NCI-H510A treated with DMSO at 0.1 percent for 48 hours (cell line): ENCODE measurements around the gene NBEA.

Experiments
- DNase-seq: peaks from one replicate; lab custom pipeline; 2025; lab: John Stamatoyannopoulos, UW

NBEA gene

DNA sequence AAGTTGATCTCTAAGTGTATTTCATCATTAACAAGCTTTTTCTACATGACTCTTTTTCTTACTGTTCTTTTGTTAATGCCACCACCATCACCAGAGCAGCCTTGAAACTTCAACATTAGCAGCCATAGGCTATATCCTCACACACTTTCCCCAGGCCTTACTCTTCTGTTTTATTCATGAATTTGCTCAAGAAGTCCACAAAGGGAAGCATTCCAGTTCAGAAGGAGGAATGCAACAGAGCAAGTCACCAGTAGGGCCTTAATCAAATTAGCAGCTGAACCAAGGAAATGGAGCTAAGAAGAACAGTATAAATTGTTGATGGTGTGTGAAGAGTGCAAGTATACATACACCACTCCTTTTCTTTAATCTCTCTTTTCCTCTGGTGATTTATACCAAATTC lies 223.1 kb downstream of the NBEA start:
- no peak for DNase-seq

DNA sequence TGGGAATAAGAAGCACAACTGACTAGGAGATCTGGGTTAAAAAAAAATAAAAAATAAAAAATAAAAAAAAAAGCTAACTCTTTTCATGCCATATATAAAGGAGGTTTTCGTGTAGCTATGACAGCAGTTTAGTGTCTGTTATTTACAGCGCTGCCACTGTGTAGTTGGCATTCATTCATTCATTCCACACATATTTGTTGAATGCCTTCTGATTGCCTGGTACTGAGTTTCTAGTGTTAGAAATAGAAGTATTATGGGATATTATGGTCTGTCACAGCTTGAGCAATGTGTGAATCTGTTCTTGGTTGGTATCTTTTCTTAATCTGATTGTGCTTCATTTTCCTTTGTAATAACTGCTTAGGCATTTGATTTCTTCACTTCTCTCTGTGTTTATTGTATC lies 237.4 kb downstream of the NBEA start:
- DNase-seq = no peak

DNA sequence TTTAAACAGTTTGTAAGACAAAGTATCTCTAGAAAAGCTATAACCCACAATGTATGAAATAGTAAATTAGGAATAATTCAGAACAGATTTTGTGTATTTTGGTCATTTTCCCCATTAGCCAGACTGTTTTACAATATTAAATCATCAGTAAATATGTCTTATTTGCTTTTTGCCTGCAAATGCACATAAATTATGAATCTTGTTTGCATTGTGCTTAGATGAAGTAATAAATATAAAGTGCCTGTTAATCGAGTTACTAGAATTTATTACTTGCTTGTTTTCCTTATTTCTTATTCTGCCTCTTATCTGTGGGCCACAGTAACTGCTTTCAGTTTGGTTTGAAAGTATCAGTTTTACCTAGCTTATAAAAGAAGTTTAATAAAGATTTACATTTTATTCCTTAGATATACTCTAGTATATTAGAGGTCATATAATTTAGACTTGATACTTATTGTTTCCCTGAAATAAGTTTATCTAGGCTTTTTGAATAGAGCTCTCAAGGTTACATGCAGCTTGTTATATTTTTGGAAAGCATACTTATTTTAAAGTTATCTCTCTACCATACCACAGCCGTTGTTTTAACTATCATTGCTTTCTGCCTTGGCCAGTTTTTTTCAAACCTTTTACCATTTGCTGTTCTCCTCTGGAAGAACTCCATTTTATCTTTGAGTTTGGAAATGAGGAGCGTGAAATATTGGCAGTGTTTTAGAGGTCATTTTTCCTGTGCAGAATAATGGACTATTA lies 238.0 kb downstream of the NBEA start:
- DNase-seq = no peak

DNA sequence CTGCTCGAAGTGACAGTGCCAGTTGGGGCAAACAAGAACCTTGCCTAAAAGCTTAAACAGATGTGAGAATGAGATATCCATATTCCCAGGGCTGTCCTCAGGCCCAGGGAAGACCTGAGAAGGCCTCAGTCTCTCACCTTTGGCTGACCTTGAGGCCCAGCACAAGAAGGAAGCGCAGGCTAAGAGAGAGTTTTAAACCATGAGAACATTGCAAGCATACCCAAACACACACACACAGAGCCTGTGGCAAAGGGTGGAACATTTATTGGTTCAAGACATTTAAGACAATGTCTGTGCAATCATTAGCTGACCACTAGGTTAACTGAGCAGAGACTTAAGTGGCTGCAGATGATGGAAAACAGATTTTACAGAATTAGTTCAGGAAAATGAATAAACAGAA lies 248.2 kb downstream of the NBEA start:
- no peak for DNase-seq

DNA sequence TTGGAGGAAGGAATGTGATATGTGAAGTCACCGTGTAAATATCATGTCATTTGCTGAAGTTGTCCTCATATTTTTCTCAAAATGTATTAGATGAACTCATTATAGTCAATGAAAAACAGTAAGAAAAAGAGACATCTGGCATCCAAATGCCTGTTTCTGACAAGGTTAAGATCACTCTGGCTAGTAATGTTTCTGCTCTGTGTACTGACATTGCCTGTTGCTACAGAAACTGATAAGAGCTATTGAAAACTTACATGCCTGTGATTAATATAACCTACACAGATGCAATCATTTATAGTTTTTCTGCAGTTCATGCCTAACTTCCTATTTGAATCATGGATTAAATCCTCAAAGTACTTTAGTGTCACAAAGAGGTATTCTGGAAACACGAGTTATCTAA lies 249.8 kb downstream of the NBEA start:
- no peak for DNase-seq

DNA sequence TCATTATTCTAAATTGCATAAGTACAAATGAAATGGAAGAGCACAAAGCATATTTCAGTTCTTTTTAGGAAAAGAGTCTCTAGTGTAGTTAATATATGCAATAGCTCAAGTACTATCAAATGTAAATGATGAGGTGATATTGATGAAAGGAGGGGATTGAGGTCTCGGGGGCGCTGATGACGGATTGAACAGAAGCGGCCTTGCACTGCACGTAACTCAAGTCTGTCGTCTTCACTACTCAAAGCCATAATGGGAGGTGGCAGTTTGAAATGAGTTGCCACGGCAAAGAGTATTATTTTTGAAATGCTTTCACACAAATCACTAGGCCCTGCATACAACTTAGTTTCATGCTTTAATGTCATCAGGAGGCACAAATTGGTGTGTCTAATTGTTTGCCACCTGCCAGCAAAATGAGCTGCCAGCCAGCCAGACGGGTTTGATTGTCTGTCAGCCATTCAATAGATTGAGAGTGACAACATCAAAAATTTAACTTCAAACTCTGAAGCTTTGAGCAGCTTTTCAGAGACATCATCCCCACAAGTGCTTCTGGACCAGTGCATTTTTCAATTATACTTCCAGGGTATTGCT lies 256.6 kb downstream of the NBEA start:
- no peak for DNase-seq

DNA sequence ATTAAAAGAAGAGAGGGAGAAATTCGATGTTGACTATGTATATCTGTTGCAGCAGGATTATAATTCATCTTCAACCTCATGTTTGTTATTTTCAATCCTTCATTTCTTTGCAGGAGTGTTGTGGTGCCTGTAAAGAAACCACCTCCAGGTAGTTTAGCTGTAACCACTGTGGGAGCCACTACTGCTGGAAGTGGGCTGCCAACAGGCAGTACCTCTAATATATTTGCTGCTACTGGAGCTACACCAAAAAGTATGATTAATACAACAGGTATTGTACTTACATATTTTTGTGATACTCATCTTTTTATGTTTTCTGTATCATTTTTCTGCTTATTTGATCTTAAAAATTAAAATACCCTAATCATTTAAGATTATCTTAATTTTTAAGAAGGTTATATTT lies 266.5 kb downstream of the NBEA start:
- DNase-seq = no peak

DNA sequence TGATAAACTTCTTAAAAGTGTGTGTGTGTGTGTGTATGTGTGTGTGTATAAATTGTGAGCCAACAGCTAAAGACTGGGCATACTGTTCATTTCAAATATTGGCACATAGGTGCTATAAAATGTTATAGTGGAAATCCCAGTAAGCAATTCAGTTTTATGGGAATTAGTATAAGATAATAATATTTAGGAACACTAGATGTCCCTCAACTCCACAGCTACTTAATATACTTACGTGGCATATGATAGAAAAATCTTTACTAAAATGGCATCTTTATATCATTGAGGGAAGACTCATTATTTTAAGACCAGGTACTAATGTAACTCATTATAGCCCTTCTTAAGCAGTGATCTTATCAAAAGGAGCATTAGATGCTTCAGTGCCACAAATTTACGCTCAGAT lies 268.2 kb downstream of the NBEA start:
- DNase-seq = no peak

DNA sequence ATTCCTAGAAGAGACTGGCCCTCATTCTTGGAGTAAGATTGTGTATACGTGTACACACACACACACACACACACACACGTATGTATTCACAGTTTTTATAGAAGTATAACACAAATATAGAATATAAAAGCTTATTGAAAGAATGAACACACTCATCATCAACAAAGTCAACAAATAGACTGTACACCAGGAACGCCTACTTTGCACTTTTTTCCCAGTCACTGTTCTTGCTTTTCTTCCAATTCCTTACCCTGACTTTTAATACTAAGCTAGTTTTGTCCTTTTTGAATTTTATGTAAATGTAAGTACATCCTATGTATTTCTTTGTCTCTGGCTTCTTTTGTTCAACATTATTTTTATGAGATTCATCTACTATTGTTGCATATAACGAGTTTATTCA lies 269.9 kb downstream of the NBEA start:
- DNase-seq = no peak

DNA sequence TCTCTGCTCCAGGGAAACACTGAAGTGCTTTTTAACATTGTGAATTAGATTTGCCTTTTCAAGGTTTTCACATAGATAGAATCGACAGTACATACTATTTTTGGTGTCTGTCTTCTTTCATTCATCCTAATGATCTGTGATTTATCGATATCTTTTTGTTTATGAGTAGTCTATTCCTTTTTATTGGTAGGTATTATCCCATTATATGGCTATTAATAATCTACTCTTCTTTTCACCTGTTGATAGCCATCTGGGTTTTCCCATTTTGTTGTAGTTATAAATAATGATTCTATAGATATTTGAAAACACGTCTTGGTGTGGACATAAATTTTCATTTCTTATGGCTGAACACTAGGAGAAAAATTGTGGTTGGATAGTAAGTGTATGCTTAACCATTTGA lies 271.8 kb downstream of the NBEA start:
- DNase-seq = no peak

DNA sequence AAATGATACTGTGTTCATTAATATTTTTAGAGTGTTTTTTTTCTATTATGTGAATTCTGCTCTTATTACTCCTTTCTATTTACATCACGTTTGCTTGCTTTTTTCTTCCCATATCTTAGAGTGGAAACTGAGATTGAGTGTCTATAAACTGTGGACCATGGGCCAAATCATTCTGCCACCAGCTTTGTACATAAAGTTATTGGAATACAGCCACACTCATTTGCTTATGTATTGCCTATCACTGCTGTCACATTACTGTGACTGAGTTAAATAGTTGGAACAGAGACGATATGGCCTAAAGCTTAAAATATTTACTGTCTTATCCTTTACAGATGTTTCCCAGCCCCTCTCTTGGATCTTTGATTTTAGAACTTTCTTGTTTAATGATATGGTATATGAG lies 274.1 kb downstream of the NBEA start:
- no peak for DNase-seq

DNA sequence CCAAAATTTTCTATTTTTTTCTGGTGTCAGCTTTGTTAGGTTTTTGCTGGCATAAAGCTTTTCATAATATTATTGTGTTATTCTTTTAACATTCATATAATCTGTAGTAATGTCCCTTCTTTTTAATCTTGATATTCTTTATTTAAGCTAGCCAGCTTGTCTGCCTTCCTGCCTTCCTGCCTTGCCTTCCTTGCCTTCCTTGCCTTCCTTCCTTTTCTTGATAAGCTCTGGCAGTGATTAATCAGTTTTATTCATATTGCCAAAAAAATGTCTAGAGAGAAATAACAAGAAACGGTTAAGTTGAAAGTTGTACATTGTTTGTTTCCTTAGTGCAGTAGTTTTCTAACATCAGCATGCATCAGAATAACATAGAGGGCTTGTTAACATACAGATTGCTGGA lies 277.0 kb downstream of the NBEA start:
- DNase-seq = no peak

DNA sequence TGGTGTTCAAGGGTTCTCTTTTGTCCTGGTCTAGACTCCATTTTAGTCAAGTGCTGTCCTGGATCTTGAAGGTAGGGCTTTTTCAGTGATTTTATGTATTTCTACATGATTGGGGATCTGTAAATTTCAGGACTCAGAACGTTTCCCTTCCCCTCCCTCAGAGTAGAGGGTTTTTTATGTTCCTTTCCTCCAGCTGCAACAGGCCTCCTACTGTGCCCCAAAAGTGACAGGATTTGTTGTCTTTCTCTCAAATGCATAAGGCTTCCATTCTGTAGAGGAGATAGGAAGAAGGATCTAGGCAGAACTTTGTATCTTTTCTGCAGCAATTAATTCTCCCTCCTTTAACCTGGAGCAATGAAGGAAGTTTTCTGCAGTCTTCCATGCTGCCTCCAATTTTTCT lies 283.1 kb downstream of the NBEA start:
- no peak for DNase-seq

DNA sequence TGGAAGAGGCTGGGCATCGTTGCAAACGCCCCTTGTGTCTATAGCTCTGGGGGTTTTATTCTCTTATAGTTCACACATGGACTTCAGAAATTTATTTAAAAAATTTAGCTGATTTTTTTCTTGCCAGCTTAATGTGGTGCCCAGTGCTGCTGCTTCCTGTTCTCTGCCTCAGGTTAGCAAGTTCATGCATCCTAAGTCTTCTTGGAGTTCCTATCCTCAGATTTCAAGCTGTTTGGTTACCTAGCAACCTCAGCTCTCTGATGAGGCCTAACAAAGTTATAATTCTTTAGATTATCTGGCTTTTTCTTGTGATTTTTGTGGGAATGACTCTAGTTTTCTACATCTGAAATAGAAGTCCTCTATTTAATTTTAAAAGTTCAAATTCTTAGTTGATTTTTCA lies 283.5 kb downstream of the NBEA start:
- no peak for DNase-seq

DNA sequence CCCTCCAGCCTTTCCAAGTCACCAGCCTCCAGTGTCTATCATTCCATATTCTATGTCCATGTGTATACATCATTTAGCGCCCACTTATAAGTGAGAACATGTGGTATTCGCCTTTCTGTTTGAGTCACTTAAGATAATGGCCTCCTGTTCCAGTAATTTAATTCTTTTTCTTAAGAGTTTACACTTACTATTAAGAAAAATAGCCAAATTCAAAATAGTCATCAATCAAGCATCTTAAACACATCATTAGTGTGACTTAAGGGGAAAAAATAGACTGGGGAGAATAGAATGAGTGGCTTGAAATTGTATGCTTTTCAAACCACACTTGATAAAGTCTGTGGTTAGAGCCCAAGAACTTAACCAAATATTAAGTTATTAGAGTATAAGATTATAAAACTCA lies 286.5 kb downstream of the NBEA start:
- DNase-seq = no peak

DNA sequence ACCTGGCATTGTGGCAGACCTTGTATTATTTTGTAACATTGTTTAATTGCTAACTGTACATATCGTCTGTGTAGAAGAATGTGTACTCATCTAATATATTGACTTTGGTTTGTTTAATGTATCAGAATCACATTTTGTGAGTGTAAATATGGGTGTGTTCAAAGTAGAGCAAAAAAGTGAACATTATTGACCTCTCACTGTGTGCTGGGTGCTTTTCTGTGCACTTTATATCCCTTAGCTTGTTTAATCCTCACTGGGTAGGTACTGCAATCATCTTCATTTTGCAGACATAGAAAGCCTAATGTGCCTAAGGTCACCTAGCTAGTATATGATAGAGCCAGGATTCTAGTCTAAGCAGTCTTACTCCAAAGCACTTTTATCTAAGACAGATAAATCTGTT lies 289.4 kb downstream of the NBEA start:
- no peak for DNase-seq

DNA sequence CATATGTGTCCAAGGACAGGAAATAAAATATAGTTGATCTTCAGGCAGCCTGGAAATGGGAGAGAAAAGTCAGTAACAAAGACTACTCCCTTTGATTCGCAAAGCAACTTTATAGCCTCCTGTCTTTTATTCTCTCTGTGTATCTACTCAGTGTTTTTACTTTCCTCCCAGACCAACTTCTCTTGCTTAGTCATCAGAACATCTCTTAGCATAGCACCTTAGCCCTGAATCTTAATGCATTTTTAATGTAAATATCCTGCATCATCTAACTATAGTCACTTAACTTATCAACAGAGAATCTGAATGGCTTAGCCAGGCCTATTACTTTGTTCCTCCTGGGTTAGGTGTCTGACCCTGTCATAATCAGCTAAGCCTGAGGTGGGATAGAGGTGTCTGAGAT lies 296.2 kb downstream of the NBEA start:
- no peak for DNase-seq

DNA sequence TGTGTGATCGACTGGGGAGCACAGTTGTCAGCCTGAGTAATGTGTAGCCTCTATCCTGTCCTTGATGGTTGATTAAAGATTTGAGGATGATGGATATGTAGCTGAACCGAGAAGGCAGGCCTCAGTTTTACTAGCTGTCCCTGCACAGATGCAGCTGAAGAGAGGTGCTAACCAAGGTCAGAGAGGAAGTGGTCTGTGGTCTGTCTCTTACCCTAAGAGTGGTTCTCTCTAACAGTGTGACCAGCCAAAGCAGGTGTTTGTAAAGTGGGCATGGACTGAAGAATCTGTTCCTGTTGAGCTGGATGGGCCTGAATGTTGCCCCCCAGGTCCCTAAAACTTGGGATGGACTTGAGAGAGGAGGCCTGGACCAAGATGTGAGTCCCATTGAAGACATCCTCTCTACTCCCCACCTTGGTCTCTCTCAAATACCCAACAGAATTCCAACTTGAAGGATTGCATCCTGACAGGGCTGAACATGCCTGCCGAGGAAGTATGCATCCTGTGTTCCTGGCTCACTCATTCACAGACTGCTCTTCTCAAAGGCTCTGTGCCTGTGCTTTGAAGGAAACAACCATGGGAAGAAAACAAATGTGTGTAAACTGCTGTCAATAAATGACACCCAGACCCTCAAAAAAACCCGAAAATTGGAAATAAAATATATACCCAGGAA lies 310.6 kb downstream of the NBEA start:
- no peak for DNase-seq

DNA sequence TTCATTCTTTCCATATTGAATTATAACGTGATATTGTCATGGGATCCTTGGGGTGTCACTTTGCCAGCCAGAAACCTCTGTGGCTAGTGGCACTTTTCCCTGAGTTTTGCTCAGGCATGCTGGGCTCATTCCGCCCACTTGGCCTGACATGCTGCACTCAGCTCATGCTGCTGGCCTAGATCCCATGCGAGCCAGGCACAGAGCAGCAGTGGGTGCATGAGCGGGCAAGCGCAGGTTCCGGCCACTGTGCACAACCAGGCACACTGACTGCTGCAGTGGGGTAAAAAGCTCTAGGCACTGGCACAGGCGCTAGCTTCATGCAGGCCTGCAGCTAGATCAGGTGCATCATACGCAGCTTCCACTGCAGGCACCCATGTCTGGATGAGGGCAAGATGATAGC lies 313.2 kb downstream of the NBEA start:
- no peak for DNase-seq

DNA sequence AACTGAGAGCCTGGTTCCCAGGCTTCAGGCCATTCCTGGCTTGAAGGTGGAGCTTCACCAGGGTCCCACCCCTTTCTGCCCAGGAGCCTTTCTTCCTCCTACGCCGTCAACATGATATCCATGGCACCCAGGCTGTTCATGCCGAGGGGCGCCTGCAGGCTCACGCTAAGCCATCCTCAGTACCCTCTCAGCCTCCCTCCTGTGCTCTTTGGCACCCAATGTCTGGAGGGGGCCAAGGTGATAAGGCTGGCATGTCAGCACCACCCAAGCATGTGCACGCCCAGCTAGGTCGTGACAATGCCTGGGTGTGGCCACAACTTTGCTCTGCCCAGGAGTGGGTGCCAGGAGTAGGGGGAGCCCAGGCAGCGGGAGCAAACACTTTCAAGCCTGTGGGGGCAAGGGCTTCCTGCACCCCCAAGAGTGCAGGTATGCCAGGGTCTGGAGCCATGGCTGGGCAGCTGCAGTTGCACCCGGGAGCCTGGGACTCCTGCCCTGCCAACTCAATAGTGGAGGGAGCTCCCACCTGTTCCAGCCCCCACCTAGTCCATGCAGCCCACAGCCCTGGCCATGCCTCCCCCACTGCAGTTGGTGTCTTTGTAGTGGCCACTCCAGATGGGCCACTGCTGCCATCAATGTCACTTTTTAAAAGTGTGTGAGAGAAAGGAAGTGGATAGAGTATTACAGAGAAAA lies 314.5 kb downstream of the NBEA start:
- no peak for DNase-seq

DNA sequence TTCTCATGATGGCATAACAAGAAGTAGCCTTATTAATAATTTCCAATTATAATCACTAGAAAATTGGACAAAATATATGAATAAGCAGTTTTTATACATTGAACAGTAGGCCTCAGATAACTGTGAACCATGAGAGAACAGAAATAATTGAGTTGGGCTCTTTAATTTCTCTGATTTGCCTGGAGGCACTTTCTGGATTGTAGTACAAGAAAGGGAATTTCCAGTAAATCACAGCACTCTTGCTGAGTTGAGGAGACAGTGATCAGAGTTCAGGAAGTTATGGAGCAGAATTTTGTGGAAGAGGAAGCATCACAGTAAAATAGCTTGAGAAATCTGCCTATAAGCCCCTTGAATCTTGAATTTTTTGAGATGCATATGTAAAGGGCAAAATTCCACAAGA lies 318.2 kb downstream of the NBEA start:
- DNase-seq = no peak

DNA sequence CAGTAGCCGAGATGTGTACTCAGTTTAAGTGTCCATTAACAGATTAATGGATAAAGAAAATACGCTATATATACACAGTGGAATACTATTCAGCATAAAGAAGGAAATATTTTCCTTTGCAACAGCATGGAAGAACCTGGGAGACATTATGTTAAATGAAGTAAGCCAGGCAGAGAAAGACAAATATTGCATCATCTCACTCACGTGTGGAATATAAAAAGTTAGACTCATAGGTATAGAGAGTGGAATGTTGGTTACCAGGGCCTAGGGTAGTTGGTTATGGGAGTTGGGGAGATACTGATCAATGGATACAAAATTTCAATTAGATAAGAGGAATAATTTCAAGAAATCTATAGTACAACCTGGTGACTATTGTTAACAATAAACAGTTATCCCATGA lies 324.3 kb downstream of the NBEA start:
- no peak for DNase-seq

DNA sequence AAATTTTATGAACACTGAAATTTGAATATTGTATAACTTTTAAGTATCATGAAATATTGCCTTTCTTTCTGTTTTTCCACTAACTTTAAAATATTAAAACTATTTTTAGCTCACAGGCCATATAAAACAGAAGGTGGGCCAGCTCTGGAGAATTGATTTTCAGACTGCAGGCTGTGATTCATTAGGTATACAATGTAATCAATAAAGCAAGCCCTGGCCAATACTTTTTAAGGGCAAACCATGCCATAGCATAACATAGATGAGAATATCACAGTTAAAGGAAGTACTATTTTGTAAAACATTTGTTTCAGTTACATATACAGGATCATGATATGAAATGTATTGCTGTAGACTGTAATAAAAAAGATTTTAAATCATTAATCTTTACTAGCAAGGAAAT lies 336.8 kb downstream of the NBEA start:
- DNase-seq = no peak
